GM18870 (cell line): ENCODE data around the gene SOX1.

Source experiments
- ATAC-seq: cut with Tn5 transposase; IDR thresholded peaks from one replicate; pipeline ENCODE4 v1.9.1; 2021; ENCODE audit warnings: moderate library complexity; ENCODE audit not compliant: unreplicated experiment

SOX1 gene

DNA sequence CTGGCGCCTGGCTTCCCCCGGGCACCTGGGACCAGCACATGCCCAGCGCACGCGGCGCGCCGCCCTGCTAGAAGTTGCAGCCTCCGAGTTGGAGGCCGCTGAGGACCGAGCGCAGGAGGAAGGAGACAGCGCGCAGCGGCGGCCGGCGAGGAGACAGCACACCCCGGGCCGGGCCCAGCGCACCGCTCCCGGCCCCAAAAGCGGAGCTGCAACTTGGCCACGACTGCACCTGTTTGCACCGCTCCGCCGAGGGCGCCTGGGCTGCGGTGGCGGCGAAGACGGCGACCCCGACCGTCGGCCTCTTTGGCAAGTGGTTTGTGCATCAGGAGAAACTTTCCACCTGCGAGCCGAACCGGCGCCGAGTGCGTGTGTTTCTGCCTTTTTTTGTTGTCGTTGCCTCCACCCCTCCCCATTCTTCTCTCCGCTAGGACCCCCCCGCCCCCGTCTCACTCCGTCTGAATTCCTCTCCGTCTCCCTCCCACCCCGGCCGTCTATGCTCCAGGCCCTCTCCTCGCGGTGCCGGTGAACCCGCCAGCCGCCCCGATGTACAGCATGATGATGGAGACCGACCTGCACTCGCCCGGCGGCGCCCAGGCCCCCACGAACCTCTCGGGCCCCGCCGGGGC lies at the start of gene SOX1:
Gene SOX1, plus strand, starts transcription at position 34 of the 626 bp plus-strand sequence. Its CDS starts 510 bp downstream, at position 544.
- ATAC-seq = no peak

DNA sequence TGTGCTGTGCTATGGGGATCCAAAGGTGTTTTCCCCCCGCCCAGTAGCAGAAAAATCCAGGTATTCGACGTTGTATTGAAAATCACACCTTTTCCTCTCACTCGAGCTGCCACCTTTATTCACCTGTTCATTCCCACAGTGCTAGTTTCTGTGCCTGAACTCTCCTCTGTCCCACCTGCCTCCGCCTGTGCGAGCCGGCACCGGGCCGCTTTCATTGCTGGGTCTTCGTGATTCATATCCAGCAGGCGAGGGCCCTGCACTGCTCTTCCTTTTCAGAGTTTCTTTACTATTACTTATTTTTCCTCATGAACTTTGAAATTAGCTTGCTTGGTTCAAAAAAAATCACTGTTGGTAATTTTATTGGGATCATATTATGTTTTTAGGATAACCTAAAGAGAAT lies 42.4 kb upstream of the SOX1 start:
- ATAC-seq = no peak

GRCh38 chr13:112027250-112027649 lies 39.7 kb upstream of the SOX1 start:
- ATAC-seq = no peak

DNA sequence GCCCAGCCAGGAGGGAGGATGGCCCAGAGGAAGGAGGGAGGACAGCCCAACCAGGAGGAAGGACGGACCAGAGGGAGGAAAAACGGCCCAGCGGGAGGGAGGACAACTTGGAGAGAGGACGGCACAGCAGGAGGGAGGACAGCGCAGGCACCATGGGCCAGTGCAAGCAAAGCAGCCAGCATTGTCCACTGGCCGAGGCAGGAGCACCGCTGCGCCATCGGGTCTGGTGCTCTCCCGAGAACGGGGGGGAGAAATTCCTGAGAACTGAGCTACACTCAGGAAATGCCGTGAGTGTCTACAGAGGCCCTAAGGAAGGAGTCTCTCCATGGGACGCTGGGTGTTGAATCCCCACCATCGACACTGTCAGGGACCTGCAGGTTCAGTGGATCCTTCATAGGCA lies 38.5 kb upstream of the SOX1 start:
- no peak for ATAC-seq

- ATAC-seq = no peak
Observed at GRCh38 chr13:112029143-112029542, 37.8 kb upstream of the SOX1 start.

- ATAC-seq = no peak
Observed at GRCh38 chr13:112032186-112032993, 34.6 kb upstream of the SOX1 start.

DNA sequence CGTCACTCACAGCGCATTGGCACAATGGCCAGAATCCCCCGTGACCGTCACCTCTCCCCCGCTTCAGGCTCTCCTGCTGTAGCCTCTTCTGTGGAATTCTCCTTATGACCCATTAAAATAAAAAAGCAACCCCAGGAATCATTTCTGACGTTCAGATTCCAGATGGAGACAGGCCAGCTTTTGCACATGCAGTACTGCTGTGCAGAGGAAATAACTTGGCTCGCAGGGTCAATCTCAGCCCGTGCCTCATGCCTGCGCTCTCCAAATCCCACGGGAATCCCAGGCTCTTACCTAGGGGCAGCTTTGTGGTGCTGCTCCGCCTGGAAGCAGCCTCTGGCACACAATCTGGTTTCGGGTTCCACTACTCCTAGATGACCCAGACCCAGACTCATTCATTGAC lies 32.7 kb upstream of the SOX1 start:
- ATAC-seq = no peak

DNA sequence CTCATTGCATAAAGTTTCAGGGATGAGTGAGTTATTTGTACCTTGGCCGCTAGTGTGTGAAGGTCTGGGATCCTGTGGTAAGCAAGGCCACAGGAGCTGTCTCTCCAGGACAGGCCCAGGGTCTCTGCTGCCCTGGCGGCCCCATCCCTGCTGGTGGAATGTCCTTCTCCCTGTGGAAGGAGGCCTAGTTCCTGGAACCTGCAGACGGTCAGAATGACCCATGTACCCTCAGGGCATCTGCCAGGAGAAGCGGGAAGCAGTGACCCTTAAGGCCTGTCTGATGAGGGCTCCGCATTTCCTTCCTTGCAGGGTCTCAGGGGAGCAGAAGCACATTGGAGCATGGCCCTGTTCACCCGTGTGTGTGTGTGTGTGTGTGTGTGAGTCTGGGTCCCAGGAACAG lies 32.1 kb upstream of the SOX1 start:
- ATAC-seq = no peak

DNA sequence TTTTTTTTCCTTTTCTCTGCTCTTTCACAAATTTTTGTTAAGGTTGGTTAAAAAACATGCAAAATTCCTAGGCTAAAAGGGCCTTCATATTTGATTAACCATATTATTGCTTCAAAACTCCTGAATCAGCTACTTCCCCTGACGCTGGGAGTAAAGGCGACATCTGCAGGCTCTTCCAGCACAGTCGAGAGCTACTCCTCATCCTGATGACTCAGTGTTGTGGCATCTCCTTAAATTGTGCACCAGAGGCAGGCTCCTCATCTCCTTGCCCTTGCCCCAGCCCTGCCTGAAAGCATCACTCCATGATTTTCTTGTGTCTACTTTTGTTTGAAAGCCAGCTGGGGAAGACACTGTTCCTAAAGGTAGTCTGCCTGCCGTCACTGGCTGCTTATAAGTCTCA lies 24.5 kb upstream of the SOX1 start:
- no peak for ATAC-seq

DNA sequence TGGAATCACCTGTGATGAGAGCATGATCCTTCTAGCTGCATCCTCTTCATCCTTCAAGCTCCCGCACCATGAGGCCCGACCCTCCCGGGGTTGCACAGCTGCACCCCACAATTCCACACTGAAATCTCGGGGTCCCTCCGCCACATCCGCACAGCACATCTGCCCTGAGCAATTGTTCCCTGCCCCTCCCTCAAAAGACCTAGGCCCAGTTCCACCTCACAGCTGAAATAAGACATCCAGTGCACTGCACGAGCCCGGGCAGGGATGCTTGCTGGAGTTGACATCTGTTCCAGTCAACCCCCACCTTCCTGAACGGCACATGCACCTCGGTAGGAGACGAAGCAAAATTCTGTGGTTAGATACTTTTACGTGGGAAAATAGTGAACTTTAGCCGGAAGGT lies 14.7 kb upstream of the SOX1 start:
- no peak for ATAC-seq

- ATAC-seq = no peak
Observed at GRCh38 chr13:112053167-112053743, 13.7 kb upstream of the SOX1 start.

DNA sequence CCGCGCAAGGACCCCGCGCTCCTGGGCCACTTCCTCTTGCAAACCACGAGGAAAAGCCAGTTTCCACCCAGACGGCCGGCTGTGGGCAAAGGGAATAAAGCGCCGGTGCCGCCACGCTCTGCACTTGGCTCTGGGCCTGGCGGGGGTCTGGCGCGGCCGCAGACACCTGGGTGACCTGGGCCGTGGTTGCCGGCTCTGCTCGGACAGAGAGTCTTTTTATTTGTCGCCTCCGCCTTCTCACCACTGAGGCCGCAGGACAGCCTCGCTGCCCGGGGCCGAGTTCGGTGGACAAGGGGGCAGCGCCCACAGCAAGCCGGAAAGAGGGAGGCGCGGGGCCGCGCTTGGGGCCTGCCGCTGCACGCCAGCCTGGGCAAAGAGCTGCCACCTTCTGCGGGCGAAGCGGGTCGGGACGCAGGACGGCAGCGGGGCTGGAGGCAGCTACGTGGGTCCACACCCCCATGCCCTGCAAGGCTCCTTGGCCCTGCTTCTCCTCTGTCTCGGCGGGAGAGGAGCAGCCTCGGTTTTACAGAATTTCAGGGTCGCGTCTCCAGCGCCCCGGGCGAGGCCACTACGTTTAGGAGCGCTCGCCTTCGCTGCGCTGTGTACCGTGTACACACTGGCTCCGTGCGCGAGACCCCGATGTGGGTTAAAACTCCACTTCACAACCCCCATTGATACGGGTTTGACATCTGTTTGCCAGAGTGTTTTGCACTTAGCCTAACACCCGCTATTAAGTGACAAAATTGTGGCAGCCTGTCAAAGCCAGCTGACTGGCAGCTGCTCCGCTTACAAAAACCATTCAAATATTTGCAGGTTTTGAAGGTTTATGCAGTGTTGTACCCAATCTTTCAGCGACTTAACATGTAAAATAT lies 13.0 kb upstream of the SOX1 start:
- no peak for ATAC-seq

- ATAC-seq = no peak
Observed at GRCh38 chr13:112054616-112055015, 12.3 kb upstream of the SOX1 start.

DNA sequence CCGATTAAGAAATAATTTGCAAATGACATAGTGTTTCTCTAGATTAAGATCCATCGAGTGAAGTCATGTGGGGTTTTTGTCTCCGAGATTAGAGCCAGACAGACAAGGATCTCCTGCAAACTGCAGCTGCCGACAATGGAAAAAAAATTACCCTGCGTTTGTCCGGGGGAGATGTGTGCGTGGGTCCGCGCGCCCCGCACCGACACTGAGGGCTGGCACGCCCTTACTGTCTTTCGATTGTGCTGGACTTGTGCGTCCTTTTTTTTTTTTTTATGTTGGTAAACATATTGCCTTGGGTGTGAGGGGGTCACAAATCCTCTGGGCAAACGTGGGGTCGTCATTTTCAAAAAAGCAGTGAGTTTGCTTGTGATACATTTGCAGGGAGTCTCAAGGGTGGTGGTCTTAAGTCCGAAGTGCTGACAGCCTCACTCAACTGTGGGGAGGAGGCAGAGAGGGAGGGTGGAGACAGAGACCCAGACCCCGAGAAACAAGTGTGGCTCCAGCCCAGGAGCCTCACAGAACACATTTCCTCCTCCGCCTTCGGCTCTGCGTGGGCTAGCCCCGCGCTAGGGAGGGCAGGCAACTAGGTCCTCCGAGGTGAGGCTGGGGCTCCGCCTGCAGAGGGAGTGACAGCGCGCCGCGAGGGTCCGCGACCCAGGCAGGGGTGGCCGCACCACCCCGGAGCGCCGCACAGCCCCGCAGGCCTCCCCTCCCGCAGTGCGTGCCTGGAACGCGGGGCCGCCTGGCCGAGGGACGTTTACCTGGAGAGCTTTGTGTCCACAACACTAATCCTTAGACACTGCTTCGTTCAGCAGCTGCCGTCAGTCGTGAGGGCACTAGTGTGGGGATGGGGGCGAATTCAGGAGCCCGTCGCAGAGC lies 11.7 kb upstream of the SOX1 start:
- no peak for ATAC-seq

- ATAC-seq = no peak
Observed at GRCh38 chr13:112055915-112056269, 11.1 kb upstream of the SOX1 start.

DNA sequence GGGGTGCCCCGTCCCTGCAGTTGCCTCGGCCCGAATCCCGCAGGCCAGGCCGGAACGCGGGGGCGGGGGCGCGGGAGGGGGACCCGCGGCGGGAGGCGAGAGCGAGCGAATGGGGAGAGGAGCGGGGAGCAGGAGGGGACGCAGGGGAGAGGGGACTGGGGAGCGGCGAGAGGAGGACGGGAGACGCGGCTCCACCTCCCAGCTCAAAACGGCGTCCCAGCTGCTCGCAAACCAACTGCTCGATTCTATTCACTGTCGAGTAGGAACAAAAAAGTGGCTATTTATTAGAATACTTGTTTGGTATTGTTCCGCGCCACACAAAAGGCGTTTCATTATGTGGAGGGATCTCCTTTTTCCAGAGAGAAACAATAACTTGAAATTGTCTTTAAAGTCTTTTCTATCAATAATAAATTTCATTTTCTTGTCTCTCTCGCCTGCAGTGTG lies 10.6 kb upstream of the SOX1 start:
- no peak for ATAC-seq

DNA sequence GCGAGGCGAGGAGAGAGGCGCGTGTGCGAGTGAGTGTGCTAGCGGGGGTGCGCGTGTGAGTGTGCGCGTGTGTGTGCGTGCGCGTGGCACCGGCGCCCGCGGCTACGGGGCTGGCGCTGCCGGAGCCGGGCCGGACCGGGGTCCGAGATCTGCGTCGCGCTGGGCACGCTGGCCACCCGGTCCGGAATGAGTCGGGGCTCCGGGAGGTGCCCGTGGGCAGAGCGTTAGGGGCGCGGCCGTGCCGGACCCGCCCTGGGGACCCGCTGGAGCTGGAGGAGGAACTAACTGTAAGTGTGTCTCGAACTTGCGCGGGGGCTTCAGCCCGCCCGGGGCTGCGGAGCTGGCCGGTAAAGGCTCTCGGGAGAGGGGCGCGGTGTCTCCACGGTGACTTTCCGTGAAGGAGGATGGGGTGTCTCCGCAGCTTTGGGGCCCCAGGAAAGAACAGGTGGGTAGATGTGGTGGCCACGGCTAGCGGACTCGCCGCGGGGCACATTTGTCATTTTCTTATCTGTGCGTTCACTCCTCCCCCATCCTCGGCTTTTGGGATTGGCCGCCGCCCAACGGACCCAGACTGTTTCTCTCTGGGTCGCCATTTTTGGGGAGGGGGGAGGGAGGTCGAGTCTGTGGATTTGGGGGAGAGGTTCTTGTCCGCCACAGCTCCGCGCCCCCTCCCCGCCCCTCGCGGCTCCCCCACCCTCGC lies 10.1 kb upstream of the SOX1 start:
- ATAC-seq = no peak

DNA sequence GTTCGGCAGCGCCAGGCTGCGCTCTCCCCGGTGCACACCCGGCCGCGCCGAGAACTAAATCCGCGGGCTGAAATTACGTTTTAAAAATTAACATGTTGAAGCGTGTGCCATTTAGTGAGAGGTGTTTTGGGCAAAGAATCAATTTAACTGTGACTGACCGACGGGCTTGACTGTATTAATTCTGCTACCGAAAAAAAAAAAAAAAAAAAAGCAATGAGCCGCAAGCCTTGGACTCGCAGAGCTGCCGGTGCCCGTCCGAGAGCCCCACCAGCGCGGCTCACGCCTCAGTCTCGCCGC lies 9.6 kb upstream of the SOX1 start:
- no peak for ATAC-seq

DNA sequence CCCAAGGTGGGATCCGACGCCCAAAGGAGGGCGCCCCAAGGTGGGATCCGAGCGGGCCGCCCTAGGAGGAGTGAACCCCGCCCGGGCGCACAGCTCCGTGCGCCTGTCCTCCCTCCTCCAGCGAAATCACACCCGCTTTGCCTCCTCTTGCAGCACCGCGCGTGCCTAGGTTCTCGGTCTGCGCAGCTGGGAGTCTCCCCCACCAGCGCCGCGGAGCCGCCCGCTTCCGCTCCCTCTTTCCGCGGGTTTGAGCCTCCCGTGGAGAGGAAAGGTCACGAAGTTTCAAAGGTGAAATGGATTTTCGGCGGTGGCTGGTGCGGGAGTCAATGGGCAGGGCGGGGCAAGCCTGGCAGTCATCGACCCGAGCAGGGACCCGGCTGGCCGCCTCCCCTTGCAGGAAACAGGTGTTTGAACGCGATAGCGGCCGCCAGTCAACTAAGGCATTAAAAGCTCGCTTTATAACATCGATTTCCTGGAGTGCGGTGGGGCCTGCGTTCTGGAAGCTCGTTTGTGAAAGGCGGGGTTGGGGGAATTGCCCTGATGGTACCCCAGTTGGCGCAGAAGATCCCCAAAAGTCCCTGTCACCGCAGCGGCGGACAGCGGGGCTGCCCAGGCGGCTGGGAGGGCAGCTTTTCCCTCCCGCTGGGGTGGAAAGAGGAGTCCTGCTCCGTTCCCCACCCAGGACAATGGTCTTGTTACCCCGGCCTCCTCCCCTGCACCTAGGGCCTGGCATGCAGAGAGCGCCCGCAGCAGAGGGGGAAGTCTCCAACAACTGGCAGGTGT lies 9.0 kb upstream of the SOX1 start:
- ATAC-seq = no peak
